Calu3 (cell line): ENCODE results near the gene CNTN1. TPM values are rescaled to one million over a fixed set of nuclear protein-coding genes. Genes with fewer than 3 reads are reported as not detected.

Source experiments
- BruUV-seq: library from RNA; stranded (reverse); fragments of 400-500 nt; replicated peaks from 2 replicates; lab custom pipeline; 2021; lab: Mats Ljungman, UMichigan
- CTCF ChIA-PET: fragments of 300-600 bp; sonication (Branson Sonifier 250); formaldehyde crosslinking; loops from one replicate; lab custom pipeline; 2022; ENCODE audit warnings: antibody characterized with exemption; lab: Charles Lee
- DNase-seq: peaks from one replicate; pipeline ENCODE4 v3.0.0; 2022
- H3K27ac Mint-ChIP-seq: one replicate; pipeline ENCODE4 v1.8.0; 2022; ENCODE audit warnings: mixed read lengths; ENCODE audit not compliant: unreplicated experiment
- H3K27me3 Mint-ChIP-seq: one replicate; pipeline ENCODE4 v1.8.0; 2022; ENCODE audit warnings: mixed read lengths; ENCODE audit not compliant: unreplicated experiment
- H3K36me3 Mint-ChIP-seq: one replicate; pipeline ENCODE4 v1.8.0; 2022; ENCODE audit warnings: mild to moderate bottlenecking, moderate library complexity, mixed read lengths; ENCODE audit not compliant: insufficient read depth, unreplicated experiment
- H3K4me1 Mint-ChIP-seq: one replicate; pipeline ENCODE4 v1.8.0; 2022; ENCODE audit warnings: mild to moderate bottlenecking, low read depth, mixed read lengths; ENCODE audit not compliant: unreplicated experiment
- H3K4me3 Mint-ChIP-seq: one replicate; pipeline ENCODE4 v1.8.0; 2022; ENCODE audit warnings: mild to moderate bottlenecking, low read depth, moderate library complexity, mixed read lengths; ENCODE audit not compliant: unreplicated experiment
- H3K9me3 Mint-ChIP-seq: one replicate; pipeline ENCODE4 v1.8.0; 2022; ENCODE audit warnings: low read depth, mixed read lengths; ENCODE audit not compliant: unreplicated experiment
- intact Hi-C: fragments of 100-400 bp; cut with micrococcal nuclease; formaldehyde crosslinking; loops from one replicate; pipeline ENCODE4 v1.10.0; 2022; ENCODE audit not compliant: unreplicated experiment
- total RNA-seq: library from RNA; stranded (reverse); gene quantifications from 2 replicates; pipeline ENCODE4 v1.2.3, GENCODE V29; 2022
- TF ChIP-seq, protein P1 (sequence below): fragments of 200-600 bp; IDR thresholded peaks from one replicate; pipeline ENCODE4 v1.8.0; 2022; ENCODE audit warnings: antibody characterized with exemption; ENCODE audit not compliant: unreplicated experiment

CNTN1 gene
- total RNA-seq, 1 experiment from 2014 or later = not detected

DNA sequence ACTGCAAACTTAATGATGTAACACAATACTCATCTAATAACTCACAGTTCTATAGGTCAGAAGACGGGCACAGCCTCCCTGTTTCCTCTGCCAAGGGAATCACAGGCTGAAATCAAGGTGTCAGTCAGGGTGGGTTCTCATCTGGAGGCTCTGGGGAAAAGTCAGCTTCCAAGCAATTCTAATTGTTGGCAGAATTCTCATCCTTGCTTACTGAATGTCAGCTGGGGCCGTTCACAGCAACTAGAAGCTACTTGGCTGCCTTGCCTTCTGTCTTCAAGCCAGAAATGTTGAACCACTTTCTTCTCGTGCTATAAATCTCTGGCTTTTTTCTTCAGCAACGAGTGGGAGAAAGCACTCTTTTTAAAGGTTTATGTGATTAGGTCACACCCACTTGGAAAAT is 415.8 kb downstream of the CNTN1 start:
- Mint-ChIP-seq H3K4me1 (no peaks in the 10 kb centered on the region), H3K36me3 (no peaks in the 10 kb centered on the region), H3K27ac (no peak overlapping the region), H3K9me3 (peaks cover 2% of the 10 kb centered on the region), H3K27me3 (no peaks in the 10 kb centered on the region), H3K4me3 (no peak overlapping the region)
- CTCF ChIA-PET = no interaction called here
- BruUV-seq = no TSS peak
- DNase-seq = no peak
- intact Hi-C loops = no loop called here
- TF ChIP-seq, protein P1, sequence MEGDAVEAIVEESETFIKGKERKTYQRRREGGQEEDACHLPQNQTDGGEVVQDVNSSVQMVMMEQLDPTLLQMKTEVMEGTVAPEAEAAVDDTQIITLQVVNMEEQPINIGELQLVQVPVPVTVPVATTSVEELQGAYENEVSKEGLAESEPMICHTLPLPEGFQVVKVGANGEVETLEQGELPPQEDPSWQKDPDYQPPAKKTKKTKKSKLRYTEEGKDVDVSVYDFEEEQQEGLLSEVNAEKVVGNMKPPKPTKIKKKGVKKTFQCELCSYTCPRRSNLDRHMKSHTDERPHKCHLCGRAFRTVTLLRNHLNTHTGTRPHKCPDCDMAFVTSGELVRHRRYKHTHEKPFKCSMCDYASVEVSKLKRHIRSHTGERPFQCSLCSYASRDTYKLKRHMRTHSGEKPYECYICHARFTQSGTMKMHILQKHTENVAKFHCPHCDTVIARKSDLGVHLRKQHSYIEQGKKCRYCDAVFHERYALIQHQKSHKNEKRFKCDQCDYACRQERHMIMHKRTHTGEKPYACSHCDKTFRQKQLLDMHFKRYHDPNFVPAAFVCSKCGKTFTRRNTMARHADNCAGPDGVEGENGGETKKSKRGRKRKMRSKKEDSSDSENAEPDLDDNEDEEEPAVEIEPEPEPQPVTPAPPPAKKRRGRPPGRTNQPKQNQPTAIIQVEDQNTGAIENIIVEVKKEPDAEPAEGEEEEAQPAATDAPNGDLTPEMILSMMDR = no peak

DNA sequence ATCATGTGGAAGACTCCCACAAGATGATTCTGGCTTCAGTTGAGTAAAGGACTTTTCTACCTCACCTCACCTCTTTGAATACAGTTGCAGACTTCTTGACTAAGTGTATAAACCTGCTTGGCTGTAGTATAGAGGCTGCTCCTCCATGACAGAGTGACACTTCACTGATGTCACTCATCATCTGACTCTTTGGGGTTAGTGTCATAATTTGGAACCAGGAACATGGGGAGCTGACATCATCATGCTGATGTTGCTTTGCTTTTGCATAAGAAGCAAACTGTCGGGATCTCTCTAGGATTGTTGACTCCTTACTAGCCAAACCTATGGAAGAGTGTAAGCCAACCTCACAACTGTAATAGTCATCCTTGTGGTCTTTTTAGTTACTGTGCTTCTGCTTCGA is 420.7 kb downstream of the CNTN1 start:
- H3K27me3 Mint-ChIP-seq = no peaks in the 10 kb centered on the region
- no peaks in the 10 kb centered on the region for H3K36me3 Mint-ChIP-seq
- DNase-seq = no peak
- TF ChIP-seq, protein P1 = no peak
- H3K4me3 Mint-ChIP-seq = no peak overlapping the region
- CTCF ChIA-PET = no interaction called here
- BruUV-seq = no TSS peak
- H3K9me3 Mint-ChIP-seq = no peaks in the 10 kb centered on the region
- intact Hi-C loops = no loop called here
- no peaks in the 10 kb centered on the region for H3K4me1 Mint-ChIP-seq
- H3K27ac Mint-ChIP-seq = no peak overlapping the region

DNA sequence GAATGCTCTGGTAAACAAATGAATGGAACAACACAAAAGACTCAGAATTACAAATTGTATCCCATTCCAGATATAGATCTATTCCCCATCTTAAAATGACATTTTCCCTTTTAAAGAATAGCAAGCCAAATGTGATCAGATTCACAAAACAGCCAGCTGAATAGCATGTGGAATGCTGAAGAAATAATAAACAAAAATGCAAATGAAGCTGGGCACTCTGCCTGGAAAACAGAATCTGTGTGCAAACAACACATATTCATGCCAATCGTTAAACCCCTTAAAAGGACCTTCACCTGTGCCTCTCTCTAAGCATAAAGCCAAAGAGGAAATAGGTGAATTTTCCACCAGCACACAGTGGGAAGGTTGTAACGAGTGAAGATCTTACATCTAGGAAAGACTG is 428.0 kb downstream of the CNTN1 start:
- no TSS peak for BruUV-seq
- TF ChIP-seq, protein P1 = no peak
- CTCF ChIA-PET = no interaction called here

DNA sequence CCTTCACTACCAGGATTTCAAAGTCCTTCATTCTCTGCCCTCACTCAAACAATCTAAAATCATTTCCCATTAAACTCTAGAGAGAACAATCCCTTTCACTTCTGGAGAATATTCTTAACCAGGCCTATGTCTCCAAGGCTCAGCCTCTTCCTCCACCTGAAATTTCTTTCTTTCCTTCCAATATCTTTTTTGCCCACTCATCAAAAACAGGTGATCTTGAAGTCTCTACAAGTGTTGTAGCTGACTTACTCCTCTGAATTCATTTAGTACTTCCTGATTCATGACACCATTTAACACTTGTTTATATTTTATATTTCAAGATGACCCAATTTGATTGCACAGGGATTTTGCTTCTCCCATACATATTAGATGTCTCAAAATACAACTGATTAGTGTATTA is 429.1 kb downstream of the CNTN1 start:
- intact Hi-C loops = no loop called here
- Mint-ChIP-seq H3K27ac (no peak overlapping the region), H3K36me3 (no peaks in the 10 kb centered on the region), H3K27me3 (no peaks in the 10 kb centered on the region), H3K9me3 (peaks cover 2% of the 10 kb centered on the region), H3K4me1 (no peaks in the 10 kb centered on the region), H3K4me3 (no peak overlapping the region)
- no TSS peak for BruUV-seq
- CTCF ChIA-PET = no interaction called here
- TF ChIP-seq, protein P1 = no peak
- DNase-seq = no peak

More for the DNA sequence above, 428.0 kb downstream of the CNTN1 start:
- H3K9me3 Mint-ChIP-seq = peaks cover 2% of the 10 kb centered on the region
- no peak for DNase-seq
- no peaks in the 10 kb centered on the region for H3K36me3 Mint-ChIP-seq
- H3K4me1 Mint-ChIP-seq = no peaks in the 10 kb centered on the region
- no peaks in the 10 kb centered on the region for H3K27me3 Mint-ChIP-seq
- H3K4me3 Mint-ChIP-seq = no peak overlapping the region
- intact Hi-C loops = no loop called here
- H3K27ac Mint-ChIP-seq = no peak overlapping the region
